GM03348 (cell line): ENCODE measurements around the gene PTPN13.

Source experiments
- DNase-seq: peaks from one replicate; pipeline ENCODE4 v3.0.0; 2012; ENCODE audit warnings: low spot score

Gene PTPN13

DNA sequence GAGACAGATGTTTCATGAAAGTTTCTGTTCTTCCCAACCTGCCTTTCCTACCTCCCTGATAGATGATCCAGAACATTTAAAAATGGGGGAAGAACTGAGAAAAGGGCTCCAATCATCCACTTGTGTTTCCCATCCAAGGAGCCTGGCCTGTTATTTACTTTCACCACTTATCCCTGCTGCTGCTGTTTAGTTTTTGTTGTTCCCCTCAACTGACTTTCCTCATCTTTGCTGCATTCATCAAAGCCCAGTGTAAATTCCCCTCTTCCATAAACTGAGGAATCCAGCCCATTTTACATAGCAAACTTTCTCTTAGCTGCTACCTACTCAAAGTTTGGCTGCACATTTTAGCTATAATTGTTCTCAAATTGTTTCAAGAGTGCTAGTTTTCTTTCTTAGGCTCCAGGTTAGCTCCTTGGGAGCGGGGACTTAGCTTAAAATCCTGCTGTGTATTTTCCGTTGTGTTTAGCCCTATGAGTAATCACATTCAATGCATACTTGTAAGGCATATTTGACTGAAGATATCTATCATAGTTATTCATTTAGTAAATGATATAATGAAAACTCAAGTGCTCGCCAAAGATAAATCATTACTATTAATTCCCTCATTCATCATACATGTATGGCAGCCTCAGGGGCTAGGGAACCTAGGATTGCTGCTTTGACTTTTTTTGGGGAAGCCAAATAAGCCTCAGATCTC is 1.4 kb upstream of the PTPN13 start:
- DNase-seq = peak; percentile 17

DNA sequence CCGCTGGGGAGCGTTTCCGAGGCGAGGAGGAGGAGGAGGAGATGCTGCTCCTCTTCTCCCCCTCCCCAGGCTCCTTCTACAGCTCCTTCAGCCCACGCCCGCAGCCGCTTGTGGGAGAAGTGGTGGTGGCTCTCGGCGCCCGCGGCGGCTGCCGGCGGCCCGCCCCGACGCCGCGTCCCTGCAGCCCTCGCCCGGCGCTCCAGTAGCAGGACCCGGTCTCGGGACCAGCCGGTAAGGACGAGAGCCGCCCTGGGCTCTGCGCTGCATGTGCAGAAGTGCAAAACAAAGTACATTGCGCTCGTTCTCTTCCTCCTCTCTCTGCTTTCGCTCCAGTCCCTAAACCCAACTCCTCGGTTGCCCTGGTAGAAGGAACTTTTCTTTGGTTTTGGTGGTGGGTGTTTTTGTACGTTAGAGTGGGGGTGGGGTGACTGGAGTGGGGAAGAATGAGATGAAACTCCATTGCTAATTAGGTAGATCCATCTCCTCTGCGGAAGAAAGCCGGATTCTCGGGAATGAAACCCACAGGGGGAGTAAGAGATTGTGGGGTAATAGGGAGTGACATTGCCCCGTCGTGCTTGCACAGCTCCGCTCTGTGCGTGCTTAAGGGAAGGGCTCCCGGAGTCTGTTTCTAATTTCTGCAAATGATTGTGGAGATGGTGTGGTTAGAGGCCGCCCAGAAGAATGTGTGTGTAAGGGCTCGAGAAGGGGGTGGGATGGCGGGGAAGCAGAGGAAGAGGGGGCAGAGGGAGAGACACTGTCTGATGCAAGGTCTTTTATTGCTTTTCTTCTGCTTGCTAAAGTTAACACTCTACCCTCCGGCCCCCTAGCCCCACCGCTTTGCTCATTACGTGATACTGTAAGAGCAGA is 677 bp downstream of the PTPN13 start:
- peak; percentile 86 for DNase-seq

DNA sequence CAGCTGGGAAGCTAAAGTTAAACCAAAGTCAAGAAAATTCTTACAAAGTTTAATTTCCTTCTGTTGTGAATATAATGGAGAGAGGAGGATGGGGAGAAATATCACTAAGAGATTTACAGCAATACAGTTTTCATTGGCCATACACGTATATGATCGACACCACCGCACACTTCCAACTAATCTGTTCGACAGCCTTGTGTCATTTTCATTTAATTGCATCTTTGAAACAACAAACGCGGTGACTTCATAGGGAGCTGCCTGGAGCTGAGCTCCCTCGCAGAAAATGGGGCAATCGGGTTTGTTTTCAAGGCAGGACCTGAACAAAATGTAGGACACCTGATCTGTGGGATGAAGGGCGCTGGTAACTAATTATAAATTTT is 1.3 kb downstream of the PTPN13 start:
- peak; percentile 16 for DNase-seq

DNA sequence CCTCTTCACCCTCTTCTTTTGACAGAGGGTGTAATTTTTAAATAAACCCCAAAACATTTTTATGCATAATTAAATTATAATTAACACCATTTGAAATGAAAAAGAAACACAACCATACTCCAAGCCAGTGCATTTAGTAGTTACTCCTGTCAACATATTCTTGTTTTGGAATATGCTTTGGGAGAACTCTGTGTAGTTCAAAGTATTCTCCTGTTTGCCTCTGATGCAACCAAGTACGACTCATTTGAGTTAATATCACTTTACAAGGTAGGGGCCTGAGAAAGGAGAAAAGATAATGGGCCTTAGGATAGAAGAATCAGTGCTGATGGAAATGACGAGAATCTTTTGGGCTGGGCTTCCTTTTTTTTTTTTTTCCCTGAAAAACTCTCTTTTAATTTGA is 2.7 kb downstream of the PTPN13 start:
- no peak for DNase-seq

DNA sequence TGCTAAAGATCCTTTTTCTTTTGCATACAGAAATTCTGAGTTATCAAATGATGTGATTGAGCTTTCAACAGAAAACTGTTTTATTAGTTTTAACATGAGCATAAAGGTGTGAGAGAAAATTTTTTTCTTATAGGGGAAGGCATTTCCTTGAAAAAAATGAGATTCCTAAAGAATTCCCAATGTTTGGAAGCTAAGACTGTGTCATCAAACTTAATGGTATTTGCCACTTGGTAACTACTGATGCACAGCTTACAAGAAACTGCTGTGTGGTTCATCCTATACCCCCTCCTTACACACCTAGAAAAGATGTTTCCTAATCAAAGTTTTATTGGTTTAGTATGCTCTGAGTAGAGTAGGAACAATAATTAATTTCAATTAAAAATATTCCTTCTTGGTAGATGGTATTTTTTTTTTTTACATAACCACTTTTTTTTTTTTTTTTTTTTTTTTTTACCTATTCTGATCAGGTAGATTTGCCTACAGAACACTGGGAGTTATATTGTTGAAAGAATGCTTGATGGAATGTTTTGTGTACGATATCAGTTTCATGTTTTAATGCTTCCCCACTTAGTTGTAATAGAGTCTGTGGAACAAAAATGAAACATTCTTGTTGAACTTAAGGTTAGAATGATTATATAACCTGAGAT is 6.0 kb downstream of the PTPN13 start:
- peak; percentile 5 for DNase-seq

DNA sequence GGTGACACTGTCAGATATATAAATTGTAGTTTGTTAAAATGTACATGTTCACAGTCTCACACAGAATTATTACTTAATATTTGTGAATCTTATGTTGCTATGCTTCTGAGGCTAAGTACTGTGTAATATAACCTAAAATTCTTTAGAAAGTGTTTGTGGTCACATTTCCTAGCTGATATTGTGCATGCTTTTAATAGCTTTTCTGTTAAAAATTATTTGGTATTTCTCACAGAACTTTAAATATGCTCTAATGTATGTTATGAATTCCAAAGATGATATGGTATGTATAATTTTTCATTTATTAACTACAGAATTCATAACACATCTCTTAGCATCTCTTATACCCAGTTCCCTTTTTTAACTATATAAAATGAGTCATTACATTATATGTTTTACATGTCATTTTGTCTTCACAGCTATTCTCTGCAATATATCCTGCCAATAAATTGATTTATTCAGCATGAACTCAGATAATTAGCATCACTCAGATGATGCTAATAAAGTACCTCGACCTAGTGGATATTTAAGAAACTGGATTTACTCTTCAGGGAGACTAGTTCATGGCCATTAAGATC is 9.3 kb downstream of the PTPN13 start:
- DNase-seq = no peak

DNA sequence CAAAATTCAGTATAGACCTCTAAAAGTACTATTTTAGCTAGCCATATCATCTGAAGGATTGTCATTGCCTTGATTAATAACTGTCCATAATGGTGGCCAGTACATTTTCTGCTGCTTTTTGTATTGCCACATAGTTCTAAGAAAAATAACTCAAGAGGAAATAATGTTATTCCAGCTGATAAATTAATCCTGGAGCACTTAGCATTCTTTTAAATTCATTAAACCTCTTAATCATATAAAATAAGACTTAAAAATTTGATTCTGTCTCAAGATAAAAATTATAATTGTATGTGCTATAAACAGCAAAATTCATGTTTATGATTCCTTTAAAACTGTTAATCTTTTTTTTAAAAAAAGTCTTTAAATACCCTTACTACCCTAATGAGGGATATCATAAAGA is 12.7 kb downstream of the PTPN13 start:
- no peak for DNase-seq

DNA sequence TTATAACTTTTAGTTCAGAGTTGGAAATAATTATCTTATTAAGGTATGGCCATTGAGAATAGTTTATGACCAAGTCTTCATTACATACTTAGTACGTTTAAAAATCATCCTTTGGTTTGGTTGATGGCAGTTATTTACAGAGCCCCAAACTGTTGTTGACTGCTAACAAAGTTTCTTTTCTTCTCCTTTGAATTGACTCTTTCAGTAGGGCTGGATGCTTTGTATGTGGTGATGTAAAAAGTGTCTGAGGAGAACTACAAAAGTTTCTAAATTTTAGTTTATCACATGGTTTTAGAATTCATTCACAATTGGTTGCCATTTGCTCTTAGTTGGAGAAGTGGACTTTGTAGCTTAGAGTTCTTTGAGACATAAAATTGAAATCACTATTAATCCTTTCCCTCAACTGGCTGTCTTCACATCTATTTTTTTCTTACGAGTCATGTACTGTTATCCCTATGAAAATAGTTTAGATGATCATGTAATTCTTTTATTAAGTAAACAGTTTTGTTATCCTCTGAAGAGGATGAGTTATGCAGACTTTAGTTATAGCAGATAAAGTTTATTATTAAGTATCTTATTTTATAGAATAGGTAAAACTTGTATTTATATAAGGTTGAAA is 14.8 kb downstream of the PTPN13 start:
- no peak for DNase-seq

DNA sequence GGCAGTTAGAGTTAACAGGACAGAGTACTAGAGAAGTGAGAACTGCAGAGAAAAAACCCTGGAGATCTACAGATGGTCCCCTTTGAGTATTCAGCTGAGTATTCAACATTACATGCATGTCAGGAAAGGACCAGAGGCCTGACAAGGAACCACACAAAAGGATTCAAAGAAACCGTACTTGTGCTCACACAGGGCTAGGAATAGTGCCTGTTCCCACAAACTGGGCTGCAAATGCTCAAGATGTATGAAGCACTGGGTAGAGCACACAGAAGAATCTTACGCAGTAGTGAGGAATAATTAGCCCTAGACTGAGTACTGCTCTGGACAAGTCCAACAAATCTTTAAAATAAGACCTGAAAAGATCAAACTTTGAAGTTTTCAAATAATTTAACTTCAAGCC is 17.6 kb downstream of the PTPN13 start:
- DNase-seq = no peak

DNA sequence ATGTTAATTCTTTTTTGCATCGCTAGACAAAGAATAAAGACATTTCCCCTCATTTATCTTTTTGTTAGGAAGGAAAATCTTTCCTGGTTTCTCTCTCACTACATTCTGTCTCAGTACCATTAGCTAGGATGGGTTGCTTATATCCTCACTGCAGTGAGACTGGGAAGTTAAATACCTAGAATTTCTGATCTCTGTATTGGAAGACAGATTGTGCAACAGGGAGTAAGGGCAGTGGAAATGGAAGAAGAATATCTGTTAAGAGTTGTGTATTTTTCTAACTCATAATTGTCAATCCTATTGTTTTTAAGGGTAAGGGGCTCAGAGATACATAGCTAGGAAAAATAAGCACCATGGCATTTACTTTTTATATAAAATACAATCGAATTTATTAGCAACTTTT is 19.6 kb downstream of the PTPN13 start:
- no peak for DNase-seq

DNA sequence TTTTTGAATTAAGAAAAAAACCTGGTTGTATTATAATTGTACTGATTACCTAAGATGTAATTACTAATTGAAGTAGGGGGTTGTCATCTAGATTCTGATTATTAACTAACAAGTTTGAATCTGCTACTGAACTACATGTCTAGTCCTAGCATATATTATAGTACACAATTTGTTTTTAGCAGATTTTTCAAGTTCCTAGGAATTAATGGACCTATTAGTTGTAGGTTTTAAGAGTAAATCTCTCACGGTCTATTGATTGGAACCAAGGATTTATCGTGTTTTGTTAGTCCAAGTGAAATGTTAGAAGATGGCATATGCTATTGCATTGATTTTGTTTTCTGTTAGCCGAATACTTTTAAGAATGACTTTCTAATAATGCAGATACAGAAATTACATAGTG is 20.8 kb downstream of the PTPN13 start:
- no peak for DNase-seq

DNA sequence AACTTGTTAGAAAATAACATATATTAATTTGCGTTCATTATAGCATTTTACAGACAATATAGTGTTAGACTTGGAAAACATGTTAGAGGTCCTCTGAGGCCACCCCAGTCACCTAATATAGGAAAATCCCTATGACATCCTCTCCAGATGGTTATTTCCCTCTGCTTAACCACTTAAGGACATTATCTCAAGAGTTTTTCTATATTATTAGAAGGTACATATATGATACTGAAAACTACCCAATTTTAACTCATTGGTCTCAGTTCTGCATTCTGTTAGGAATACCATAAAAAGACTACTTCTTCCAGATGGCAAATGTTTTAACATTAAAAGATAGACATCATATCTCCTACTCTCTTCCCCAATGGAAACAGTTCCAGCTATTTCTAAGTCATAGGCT is 21.4 kb downstream of the PTPN13 start:
- no peak for DNase-seq

DNA sequence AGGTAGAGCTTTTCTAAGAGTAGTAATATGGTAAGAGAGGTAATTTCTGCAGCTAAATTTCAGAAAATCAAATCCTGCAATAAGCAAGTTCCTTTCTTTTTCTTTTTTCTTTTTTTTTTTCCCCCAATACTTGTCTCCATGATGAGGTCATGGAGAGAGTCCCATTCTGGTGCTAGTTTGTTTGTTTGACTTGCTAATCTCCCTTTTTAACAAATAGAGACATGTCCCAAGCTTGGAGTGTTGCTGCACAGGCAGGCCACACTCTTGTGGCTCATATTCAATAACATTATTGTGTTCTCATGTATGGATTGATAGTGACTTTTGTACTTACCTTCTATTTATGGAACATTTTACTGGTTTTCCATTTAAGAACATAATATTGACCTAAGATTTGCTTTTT is 25.5 kb downstream of the PTPN13 start:
- no peak for DNase-seq

DNA sequence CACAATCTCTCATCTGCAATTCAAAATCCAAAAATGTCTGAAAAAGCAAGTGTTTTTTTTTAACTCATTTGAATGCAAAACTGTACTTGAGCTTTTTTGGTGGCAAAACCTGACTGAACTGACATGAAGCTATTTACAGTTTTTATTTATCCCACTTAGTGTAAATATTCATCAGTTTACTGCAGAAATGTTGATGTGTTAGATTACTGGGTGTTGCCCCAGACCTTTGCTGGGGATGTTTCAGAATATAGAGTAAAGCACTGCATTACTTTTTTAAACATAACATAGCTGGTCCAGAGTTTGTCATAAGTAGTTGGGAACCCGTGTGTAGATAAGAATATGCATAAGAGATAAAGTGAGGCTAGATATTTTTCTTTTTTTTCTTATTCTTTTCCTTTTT is 27.3 kb downstream of the PTPN13 start:
- DNase-seq = no peak

DNA sequence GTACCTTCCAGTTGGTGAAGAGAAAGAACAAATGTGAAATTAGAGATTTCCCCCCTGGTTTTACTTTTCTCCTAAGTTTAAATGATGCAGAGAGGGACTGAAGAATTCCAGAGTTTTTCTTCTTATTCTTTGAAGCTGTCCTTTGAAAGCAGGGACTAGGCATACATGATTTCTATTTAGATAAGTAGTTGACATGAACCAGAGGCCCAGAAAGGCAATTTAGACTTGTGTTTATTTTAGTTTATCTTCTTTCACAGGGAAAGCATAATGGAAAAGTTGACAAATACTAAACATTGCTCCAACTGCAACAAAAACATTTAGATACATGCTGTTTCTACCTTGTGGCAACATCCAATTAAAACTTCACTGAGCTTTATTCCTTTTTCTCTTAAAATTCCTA is 32.0 kb downstream of the PTPN13 start:
- DNase-seq = no peak

DNA sequence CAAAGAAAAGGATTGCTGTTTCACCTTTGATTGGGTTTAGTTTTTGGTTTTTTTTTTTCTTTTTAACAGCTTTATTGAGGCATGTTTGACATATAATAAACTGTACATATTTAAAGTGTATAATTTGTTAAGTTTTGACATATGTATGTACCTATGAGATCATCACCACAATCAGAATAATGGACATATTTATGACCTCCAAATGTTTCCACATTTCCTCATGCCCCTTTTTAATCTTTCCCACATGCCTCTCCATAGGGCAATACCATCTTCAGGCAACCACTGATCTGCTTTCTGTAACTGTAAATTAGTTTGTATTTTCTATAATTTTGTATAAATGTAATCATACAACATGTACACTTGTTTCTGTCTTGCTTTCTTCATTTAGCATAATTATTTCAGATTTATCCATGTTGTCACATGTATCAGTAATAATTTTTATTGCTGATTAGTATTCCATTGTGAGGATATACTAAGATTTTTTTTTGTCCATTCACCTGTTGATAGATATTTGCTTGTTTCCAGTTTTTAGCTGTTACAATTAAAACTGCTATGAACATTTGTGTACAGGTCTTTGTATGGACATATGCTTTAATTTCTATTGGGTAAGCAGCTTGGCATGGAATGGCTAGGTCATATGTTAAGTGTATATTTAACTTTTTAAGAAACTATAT is 33.5 kb downstream of the PTPN13 start:
- DNase-seq = no peak

DNA sequence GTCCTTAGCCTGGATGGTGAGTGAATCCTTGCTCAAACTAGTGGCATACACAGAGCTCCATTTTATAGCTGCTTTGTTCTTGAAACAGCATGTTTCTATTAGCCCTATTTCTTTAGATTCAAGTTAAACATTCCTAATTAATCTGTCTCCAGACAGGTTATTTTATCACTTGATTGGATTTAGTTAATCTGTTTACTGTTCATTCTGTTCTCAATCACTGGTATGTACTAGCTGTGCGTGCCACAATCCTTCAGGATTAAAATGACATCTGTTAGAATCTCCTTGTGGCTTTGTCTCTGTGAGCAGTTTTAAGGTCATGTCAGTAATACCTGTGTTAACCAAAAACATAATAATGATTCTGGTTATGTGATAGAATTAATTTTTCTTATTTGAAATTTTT is 36.5 kb downstream of the PTPN13 start:
- no peak for DNase-seq

DNA sequence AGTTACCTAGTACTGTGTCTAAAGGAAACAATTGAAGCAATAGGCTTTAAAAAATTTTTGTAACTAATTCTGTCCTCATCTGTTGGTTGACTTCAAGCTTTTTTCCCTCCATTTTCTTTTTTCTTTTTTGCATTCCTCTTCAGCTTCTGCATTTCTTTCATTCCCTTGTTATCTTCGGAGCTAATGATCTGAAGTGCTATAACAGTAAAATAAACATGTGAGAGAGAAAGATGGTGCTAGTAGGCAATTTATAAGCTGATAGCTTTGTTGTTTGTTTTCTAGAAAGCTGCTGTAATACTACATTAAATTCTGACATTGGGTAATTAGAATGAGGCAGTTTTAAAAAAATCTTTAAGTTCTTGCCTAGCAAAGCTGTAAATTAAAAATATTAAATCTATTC is 37.1 kb downstream of the PTPN13 start:
- DNase-seq = no peak

DNA sequence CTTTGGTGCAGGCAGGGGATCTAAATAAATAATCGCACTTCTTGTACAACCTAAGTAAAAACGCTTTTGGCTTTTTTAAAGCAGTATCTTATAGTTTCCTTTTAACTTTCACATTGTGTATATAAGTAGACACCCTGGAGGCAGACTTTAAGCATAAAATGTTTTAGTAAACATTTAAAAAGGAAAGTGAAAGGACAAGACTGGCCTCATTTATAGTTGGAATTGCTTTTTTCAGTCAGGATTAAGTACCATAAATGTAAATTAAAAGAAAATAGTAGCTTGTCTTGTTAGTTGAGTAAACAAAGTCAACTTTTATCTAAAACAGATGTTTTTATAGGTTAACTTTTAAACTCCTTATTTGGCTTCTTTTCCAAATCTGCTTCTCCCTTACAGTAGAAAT is 39.7 kb downstream of the PTPN13 start:
- DNase-seq = no peak

DNA sequence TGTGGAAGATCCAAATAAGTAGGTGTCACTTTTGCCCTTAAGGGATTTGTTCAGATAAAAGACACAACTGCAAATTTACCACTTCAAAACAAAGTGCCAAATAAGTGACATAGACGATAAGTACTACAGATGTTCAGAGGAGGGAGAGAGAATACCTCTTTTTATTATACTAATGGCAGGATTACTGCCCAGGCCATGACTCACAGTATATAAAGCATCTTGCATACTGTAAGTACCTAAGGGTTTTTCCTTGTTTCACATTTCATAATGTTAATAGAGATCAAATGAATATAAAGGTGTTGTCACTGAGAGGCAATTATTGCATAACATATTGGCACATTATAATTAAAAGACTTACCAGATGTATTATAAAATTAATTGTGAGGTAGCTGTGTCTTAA is 46.4 kb downstream of the PTPN13 start:
- peak; percentile 6 for DNase-seq

DNA sequence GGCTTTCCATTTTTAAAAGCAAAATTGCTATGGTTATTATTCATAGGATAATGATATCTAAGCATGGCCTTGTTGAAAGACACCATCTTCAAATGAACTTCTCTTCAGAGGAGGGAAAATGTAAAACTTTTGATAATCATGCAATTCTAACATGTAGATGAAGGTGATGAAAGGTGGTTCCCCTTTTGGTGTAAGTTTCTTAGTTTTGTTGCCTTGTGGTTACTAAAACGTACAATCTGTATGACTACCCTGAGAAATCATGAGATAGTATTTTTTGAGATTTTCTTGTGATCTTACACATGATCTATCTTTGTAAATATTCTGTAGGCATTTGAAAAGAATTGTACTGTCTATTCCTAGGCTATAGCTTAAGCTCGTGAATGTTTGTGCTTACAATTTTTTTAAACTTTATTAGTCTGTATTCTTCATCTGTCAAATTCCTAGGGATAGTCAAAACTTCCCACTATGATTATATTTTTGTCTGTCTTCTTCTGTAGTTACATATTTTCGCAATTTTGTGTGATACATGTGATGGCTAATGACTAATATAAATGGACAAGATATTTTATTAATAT is 47.5 kb downstream of the PTPN13 start:
- DNase-seq = no peak

DNA sequence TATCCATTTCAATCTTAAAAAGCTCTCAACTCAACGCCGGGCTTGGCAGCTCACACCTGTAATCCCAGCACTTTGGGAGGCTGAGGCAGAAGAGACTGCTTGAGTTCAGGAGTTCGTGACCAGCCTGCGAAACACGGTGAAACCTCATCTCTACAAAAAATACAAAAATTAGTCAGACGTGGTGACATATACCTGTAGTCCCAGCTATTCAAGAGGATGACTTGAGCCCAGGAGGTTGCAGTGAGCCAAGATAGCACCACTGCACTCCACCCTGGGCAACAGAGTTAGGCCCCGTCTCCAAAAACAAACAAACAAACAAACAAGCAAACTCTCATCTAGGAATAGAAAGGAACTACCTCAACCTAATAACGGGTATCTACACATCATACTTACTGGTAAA is 50.8 kb downstream of the PTPN13 start:
- DNase-seq = no peak
